CD4-positive, alpha-beta T cell treated with Interferon alpha-2 for 1 hour (primary cell): Measurements from ENCODE around the gene NAT10.

ENCODE experiments used
- DNase-seq, 2 donors: peaks; one replicate each; pipeline ENCODE4 v3.0.0-alpha.2; 2020 to 2022

Gene NAT10

DNA sequence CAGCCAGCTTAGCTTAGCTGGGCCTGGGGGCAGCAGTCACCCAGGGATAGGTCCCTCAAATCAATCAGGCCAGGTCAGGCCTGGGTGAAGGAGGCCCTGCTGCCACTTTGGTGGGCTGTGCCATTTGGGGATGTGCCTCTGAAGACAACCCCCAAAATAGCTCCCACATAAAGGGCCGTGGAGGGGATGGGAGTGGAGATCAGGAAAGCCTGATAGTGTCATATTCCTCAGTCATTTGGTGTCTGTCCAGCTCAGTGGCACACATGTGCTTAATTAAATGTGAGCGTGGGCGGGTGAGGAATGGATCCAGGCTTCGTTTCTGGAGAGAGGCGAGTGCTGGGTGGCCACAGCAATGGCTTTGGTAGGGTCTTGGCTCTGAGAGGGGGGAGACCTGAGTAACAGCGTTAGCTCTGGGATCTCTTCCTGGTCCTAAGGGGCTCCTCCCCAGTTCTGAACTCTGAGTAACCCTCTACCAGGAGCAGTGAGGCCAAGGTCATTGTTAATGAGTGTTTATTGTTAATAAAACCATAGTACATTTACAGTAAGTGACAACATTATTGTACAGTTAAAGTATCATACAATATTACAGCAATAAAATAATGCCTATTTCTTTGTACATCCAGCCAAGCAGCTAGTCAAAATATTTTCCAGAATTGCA lies 45.2 kb downstream of the NAT10 start:
- no peak for DNase-seq

DNA sequence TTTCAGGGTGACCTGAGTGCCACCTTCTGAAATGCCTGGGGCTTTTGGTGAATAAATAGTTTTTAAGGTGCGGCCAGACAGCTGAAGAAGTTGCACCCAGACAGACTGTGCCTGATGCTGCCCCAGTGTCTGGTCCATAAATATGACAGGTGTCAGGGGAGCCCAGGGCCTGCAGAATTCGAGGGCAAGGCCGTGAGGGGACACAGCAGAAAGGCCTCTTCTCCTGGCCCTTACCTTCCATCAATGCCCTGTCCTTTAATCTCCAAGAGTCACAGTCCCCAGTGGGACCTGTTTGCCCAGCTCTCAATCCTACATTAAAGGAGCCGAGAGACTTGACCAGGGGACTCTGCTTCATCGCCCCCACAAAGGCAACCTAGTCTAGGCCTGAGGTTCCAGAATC lies 45.7 kb downstream of the NAT10 start:
- DNase-seq, result no peak

DNA sequence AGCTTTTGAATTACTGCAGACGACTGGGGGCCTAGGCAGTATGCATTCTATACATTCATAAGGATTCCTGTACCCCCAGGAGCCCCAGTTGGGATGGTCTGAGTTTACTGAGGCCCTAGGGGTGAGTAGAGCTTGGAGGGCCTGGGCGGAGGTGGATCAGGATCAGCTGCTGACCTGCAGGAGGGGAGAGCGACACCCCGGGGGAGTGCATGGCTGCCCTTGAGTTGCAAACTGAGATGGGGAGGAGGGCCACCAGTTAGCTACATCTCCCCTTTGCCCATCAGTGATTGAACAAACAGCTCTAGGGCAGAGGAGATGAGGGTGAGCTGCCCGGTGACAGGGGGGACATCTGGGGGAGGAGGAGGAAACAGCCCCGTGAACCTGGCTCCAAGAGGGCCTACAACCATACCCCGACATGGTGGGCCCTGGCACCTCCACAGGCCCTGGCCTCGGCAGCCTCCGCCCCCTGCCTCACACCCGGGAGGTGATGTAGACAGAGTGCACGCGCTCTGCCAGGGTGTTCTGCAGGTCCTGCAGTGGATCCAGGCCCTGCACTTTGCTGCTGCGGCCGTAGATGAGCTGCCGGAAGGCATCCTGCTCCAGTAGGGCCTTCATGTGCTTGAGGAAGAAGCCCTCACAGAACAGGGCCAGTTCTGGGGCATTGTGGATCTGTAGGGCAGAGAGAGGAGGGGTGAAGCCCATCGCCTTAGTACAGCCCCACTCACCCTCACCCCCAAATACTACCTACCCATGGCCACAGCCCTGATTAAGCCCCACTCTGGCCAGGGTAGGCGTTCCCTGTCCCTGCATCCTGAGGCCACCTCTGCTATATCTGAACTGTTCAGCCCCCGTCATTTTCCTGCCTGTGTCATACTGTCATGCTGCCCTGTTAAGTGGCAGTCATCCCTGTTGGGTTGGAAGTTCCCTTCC lies 46.8 kb downstream of the NAT10 start:
- DNase-seq, result no peak

DNA sequence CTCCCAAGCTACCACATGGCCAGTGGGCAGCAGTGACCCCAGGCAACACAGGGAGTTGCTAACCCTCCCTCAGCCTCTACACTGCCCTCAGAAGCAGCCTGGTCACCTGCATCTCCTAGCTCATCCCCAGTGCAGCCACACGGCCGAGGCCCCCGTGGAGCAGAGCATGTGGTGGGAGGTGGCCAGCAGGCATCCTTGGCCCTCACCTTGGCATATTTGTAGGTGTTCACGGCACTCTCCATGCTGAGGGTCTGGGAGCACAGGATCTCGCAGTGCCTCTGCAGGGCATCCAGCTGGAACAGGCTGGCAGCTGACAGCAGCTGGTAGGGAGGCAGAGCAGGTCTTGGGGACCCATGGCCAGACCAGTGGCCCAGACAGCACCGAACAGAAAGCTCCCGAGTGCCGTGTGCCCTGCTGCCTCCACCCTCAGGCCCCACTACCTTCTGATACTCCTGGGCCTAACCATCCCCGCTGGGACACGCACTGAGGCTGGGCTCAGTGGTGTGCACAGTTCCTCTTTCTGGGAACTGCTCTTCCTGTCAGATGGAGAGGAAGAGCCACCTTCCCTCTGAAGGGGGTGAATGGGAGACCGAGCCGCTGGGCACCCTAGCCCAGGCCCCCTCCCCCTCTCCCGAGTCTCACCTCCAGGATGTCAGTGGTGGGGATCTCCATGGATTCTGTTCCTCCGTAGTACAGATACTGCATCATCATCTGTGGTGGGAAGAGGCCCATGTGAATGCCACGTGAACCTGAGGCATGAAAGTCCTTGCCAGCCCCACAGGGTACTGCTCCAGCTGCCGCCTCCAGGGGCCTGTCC lies 48.8 kb downstream of the NAT10 start:
- DNase-seq, result peak; percentile 11 to 43

DNA sequence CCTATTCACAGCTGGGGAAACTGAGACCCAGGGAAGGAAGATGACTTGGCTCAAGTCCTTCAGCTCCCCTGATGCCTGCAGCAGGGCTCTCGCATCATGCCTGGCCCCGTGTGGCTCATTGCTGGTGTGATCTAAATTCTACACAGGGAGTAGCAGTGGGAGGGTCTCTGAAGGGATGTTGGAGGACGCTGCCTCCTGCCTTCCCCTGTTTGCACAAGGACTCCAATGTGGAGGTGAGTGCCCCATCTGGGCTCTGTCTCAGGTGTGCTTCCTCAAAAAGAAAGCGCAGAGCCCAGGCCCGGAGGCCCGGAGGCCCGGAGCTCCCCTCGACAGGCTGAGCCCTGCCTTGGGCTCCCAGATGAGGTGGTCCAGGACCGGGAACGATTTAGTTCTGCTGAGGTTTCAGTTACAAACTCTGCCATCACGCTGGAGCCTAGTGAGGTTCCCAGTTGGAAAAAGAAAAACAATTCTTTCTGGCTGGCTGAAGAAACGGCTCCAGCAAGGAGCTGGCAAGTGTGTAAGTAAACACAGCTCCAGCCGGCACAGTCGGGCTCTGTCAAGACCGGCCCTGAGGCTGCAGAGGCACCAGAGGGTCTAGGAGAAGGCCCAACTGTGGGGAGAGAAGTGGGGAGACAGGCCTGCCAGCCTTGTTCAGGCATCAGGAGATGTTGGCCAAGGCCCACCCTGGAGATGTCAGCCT lies 49.8 kb downstream of the NAT10 start:
- DNase-seq, result no peak

DNA sequence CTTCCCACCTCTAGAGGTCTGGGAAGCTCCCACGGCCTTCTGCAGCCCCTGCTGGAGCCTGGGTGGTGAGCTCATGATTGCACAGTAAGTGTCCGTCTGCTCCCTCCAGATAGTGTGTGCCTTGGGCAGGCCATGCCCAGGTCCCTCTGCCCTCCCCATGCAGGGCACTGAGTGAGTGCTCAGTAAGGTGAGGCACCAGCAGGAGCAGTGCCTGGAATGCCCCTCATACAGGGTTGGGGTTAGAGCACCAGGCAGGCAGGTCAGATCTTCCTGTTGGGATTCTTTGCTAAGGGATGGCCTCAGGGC lies 50.3 kb downstream of the NAT10 start:
- DNase-seq, result no peak

DNA sequence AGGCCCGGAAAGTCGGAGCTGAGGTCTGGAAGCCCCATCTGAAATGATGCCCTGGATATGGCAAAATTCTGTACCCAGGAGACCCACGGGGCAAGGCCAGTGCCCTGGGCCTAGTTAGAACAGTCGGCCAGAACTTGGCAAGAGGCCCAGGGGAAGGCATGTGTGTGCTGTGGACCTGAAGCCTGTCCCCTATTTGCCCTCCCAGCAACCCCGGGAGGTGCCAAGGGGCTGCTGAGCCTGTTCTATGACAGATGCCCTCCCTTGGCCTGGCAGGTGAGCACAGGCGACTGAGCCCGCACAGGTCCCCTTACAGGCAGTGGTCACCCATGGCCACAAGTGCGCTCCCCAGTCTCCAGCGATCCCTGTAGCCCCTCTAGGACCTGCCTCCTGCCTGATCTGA lies 51.7 kb downstream of the NAT10 start:
- DNase-seq, result no peak

DNA sequence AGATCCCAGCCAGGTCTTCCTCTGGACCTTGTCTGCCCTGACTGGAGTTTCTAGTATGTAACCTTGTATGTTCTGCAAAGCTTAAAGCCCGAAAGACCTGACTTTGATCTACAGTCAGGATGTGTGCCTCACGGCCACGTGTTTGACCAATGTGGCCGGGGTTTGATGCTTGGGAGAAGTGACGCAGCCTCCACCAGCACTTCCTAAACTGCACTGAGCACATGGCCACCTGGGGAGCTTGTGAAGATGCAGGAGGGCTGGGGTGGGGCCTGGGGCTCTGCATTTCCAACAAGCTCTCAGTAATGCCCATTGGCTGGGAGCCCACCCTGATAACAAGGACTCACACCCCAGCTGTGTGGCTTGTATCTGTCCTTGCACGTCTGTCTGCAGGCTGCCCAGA lies 53.2 kb downstream of the NAT10 start:
- DNase-seq, result no peak

DNA sequence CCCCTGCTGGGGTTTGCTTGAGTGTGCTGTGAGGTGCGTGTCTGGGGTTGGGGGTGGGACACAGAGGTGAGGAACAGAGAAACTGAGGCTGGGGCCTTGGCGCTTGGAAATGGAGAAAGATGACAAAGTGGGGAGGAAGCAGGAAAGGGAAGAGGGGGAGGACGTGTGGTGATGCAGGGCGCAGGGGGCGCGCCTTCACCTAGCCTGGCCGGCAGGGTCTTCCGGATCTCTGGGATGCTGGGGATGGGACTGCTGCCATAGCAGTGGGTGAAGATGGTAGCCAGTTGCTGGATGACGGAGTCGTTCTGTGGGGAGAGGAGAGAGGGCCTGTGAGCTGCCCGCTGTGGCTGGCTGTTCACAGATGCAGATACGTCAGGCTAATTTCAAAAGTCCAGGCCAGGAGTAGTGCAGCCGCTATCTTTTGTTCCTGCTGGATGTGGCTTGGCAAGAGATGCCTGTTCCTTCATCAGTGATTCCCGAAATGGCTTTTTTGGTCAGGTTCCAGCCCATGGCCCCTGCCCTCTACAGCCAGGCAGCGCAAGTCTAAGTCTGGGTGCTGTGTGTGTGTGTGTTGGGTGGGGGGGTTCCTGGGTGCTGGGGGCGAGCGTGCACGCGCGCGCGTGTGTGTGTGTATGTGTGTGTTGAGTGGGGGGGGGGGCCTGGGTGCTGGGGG lies 54.8 kb downstream of the NAT10 start:
- no peak for DNase-seq

DNA sequence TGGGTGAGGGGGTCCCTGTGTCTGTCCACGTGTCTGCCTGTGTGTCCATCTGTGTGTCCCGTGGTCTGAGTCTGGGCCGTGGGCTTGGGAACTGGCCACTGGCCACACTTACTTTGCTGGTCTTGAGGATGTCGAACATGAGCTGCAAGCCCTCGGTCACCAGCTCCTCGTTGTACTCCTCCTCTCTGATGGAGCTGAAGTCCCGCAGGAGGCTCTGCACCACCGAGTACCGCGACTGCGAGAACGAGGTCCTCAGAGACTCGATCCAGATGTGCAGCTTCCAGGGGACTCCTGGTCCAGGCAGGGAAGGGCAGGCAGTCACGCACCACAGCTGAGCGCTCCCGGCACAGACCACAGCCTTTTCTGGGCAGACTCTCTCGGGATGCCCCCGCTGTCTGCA lies 55.4 kb downstream of the NAT10 start:
- no peak for DNase-seq

DNA sequence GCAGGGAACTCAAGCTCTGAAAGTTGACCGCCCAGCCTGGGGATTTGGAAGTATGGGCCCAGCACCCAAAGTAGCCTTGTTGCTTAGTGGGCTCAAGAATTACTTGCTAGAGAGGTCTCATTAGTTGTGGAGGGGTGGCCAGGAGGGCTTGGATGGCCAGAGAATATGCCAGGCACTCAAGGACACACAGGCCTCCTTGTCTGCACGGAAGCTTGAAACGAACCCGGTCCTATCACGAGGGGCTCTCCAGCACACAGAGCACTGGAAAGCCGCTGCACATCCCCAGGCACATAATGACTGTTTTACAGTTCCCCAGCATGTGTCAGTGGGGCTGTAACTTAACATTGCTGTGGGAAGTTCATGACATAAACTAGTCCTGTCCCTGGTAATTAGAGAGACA lies 55.9 kb downstream of the NAT10 start:
- no peak for DNase-seq

DNA sequence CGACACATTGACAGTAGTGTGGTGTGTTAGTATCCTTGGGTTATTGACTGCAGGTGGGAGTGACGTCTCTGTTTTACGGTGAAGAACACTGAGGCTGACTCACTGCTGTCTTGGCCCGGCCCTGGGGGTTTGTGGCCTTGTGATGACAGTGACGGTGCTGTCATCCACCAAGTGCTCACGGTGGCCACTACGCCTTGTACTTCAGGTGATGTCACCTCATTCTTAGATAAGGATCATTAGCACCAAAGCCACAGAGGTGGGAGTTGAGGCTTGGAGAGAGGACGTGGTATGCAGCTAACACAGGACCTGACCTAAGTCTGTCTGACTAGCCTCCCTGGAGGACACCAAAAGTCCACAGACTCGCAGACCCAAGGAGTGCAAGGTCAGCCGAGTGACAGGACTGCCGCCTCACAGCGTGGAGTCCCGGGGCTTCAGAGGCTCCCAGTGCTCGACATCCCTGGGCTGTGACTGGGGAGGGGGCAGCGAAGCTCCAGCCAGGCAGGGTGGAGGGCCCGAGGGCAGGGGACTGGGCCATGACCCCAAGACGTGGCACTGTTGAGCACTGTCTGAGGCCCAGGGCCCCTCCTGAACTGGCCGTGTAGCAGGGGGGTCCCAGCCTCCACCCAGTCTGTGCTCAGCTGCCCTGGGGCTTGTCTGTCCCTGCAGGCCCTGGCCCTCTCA lies 56.5 kb downstream of the NAT10 start:
- DNase-seq, result no peak

DNA sequence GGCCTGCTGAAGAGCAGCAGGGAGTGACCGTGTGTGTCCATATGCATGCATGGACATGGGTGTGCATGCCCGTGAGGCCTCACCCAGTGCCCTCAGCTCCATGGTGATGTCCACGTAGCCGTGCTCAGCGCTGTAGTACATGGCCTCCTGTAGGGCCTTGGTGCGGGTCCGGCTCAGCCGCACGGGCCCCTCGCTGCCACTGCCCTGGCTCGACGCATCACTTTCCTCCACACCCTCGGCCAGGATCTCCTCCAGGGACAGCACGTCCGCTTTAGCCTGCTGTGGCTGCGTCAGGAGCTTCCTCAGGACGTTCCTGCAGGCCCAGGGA lies 57.0 kb downstream of the NAT10 start:
- DNase-seq, result no peak

DNA sequence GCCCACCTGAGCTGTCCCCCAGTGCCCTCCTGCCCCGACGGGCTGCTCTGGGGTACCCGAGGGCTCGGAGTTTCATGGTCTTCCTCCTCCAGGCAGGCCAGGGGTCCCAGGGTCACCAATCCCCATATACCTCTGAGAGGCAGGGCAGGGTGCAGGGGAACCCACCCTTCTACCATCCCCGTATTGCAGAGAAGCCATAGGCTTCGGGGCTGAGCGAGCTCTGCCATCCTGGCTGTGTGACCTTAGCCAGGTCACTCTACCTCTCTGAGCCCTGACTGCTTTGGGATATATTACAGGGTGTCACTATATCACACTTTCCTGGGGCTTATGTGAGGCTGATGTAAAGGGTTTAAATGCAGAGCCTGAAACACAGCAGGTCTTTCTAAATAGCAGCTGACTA lies 57.4 kb downstream of the NAT10 start:
- no peak for DNase-seq

DNA sequence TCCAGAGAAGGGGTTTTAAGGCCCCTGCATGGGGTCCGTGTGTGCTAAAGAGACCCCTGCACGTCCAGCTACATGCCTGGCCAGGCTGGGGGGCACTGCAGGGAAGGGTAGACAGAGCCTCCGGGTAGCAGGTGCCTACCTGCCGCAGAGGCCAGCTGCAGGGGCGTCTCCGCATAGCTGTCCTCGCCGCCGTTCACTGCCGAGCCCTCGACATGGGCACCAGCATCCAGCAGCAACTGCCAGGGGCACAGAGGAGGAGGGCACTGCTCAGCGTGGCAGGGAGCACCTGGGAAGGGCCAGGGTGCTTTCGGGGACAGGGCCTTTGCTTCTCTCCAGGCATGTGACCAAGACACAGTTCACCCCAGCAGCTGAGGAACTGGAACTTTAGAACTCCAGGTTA lies 59.7 kb downstream of the NAT10 start:
- DNase-seq, result no peak

DNA sequence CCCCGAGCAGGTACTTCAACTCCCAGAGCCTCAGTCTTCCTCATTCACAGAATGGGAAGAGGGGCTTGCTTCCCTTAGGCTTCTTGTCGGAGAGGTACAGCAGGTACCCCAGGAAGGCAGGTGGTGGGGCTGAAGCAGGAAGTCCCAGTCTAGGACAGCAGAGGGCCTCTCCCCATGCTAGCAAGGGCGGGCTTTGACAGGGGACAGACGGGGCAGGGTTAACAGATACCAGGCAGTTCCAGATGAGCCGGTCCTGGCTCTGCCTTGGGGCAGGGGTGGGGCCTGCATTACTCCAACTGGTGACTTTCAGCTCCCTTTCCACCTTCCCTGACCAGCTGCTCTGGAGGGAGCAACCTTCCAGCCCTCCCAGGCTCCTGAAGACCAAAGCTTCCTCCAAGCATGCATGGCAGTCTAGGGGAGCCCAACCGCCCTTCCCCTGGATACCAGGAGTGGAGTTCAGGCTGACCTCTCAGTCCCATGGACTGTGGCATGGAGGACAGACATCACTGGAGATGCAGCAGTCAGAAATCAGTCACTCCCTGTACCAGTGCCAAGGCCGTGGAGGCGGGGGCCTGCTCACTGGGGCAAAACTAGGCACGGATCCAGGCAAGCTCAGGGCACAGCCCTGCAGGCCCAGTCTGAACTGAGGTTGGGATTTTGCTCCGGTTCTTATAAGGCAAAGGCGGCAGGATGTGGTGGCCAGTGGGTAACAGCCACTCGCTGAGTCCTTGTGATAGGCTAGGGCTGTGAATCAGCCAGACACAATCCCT lies 60.5 kb downstream of the NAT10 start:
- DNase-seq, result no peak

DNA sequence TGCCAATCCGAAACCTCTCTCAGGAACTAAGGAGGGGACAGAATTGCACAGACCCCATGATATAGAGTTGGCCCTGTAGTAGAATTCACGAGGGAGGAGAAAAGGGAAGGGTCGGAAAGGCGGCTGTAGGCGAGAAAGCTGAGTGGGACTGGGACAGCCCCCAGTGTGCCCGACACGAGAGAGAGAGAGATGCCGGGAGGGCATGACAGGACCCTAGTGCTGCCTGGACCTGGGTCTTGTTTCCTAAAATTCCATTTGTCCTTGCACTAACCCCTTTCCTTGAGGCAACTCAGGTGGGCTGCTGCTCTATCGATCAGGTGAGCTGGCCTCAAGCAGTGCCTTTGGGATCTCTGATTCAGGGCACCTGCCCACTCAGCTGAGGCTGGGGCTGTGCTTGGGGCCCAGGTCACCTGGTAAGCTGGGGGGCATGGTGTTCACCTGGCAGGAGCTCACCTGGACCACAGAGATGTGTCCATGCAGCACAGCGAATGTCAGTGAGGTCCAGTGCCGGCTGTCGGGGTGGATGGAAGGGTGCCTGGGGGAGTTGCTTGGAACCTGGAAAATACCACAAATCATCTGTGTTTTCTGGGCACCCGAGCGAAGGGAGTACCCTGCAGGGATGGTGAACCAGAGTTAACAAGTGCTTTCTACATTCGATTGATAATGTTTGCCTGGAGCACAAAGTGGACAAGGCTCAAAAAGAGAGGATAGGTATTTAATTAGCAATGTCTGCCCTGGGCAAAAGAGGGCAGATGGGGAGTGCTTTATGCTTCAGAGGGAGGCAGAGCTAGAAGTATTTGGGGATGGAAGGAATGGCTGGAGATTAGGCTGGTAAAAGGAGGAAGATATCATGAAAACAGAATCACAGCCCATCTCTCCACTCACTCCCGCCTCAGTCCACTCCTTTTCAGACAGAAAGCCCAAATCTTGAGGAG lies 61.6 kb downstream of the NAT10 start:
- no peak for DNase-seq

DNA sequence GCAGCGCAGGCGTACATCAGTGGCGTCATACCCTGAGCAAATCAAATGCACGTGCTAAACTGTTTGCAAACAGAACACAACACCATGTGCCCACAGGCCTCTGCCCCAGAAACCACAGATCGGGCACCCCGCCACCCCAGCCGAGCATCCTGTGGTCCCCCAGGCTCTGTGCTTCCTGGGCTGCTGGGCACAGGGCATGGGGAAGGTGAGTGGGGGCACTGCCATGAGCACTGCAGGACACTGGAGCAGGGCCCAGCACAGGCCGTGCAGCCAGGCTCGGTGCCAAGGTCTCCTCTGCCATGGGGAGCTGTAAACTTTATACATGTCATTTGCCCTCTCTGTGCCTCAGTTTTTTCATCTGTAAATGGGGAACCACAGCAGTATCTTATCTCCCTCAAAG lies 62.5 kb downstream of the NAT10 start:
- no peak for DNase-seq

DNA sequence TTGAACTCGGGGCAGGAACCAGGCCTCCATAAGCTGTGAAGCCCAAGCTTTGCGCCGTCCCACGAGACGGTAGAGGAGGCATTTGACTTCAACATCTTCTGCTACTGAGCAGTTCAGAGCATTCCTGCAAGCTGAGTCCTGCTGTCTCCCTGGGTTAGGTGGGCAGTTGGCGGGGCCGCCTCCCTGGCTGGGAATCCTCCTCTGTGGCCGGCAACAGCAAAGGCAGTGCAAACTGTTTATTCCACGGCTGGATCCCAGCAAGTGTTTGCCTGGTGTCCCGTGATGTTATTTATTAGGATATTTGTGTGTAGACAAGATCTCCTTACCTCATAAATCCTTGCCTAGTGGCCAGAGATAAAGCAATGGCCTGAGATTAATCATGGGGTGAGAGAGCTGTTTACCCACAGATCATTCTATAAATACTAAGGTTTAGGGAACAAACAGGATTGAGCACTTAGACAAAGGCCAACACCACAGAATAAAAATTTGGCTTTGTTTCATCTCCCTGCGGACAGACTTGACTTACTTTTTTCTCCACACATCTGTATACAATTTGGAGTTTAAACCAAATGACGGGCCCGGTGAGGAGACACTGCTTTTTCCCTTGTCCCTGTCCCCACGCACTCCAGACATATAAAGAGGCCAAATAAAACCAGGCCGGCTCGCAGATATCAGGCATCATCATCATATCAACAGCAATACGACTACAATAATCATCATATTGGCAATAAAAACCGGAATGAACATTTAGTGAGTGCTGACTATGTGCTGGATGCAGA lies 63.4 kb downstream of the NAT10 start:
- DNase-seq, result no peak
